PC-3 (cell line): ENCODE data around the gene RHOV. TPM values are rescaled to one million over a fixed set of nuclear protein-coding genes. Genes with fewer than 3 reads are reported as not detected.
A peak's percentile ranks its signal among the peaks of the same experiment; 100 is the strongest.

ENCODE experiments used
- ATAC-seq: fragments of 200-7000 bp; cut with Tn5 transposase; 2 replicates; pipeline ENCODE4 v1.9.1; 2020; ENCODE audit warnings: mild to moderate bottlenecking, moderate library complexity
- BruUV-seq: library from RNA; stranded (reverse); fragments of 400-500 nt; replicated peaks from 2 replicates; lab custom pipeline; 2021; lab: Mats Ljungman, UMichigan
- CTCF ChIA-PET: fragments of 300-600 bp; sonication (Branson Sonifier 250); formaldehyde crosslinking; loops from one replicate; lab custom pipeline; 2022; ENCODE audit warnings: antibody characterized with exemption; lab: Charles Lee
- POLR2A ChIA-PET: fragments of 300-600 bp; sonication (Branson Sonifier 250); formaldehyde crosslinking; loops from one replicate; lab custom pipeline; 2022; ENCODE audit warnings: antibody characterized with exemption; ENCODE audit not compliant: unreplicated experiment; lab: Charles Lee
- DNase-seq: peaks from one replicate; pipeline ENCODE4 v3.0.0-alpha.2; 2015
- H2AFZ ChIP-seq: fragments of 300-600 bp; sonication (generic); 2 replicates; pipeline ENCODE4 v1.6.0; 2016; ENCODE audit warnings: antibody characterized with exemption, low read length
- H3F3A ChIP-seq: fragments of 300-600 bp; sonication (generic); one replicate; pipeline ENCODE4 v1.6.0; 2017; ENCODE audit warnings: antibody characterized with exemption, low read length, control low read depth, mild to moderate bottlenecking; ENCODE audit not compliant: unreplicated experiment
- H3K27ac ChIP-seq: fragments of 300-600 bp; sonication (generic); 2 replicates; pipeline ENCODE4 v1.5.1; 2016; ENCODE audit warnings: mild to moderate bottlenecking, low read length
- H3K27me3 ChIP-seq: fragments of 300-600 bp; sonication (generic); 2 replicates; pipeline ENCODE4 v1.6.1; 2016; ENCODE audit warnings: low read length, mixed read lengths
- H3K36me3 ChIP-seq: fragments of 300-600 bp; sonication (generic); 2 replicates; pipeline ENCODE4 v1.6.1; 2016; ENCODE audit warnings: low read depth, mixed run types, low read length, mixed read lengths
- H3K4me1 ChIP-seq: fragments of 300-600 bp; sonication (generic); 2 replicates; pipeline ENCODE4 v1.5.1; 2016; ENCODE audit warnings: low read length; ENCODE audit not compliant: insufficient read depth
- H3K4me2 ChIP-seq: fragments of 300-600 bp; sonication (generic); 2 replicates; pipeline ENCODE4 v1.6.0; 2016; ENCODE audit warnings: low read length
- H3K4me3 ChIP-seq: fragments of 300-600 bp; sonication (generic); 2 replicates; pipeline ENCODE4 v1.5.1; 2016; ENCODE audit warnings: mild to moderate bottlenecking, low read length, mixed read lengths
- H3K79me2 ChIP-seq: fragments of 300-600 bp; sonication (generic); 2 replicates; pipeline ENCODE4 v1.6.1; 2017; ENCODE audit warnings: low read length, mixed read lengths
- H3K9ac ChIP-seq: fragments of 300-600 bp; sonication (generic); 2 replicates; pipeline ENCODE4 v1.6.0; 2016; ENCODE audit warnings: mild to moderate bottlenecking, low read length
- H3K9me2 ChIP-seq: fragments of 300-600 bp; sonication (generic); replicated peaks from 2 replicates; pipeline ENCODE4 v1.6.1; 2016; ENCODE audit warnings: mixed run types, low read length, mixed read lengths
- H3K9me3 ChIP-seq: fragments of 300-600 bp; sonication (generic); 2 replicates; pipeline ENCODE4 v1.6.1; 2016; ENCODE audit warnings: low read length, mixed read lengths
- H4K20me1 ChIP-seq: fragments of 300-600 bp; sonication (generic); 2 replicates; pipeline ENCODE4 v1.6.1; 2016; ENCODE audit warnings: low read length, mixed read lengths
- EZH2 ChIP-seq: fragments of 300-600 bp; sonication (generic); IDR thresholded peaks from one replicate; pipeline ENCODE4 v1.6.1; 2017; ENCODE audit warnings: antibody characterized with exemption, mild to moderate bottlenecking, low read length; ENCODE audit not compliant: unreplicated experiment
- EZH2phosphoT487 ChIP-seq: fragments of 300-600 bp; sonication (generic); IDR thresholded peaks from 2 replicates; pipeline ENCODE4 v1.6.1; 2018; ENCODE audit warnings: mild to moderate bottlenecking, antibody characterized with exemption, low read length, borderline replicate concordance
- intact Hi-C: fragments of 100-400 bp; cut with micrococcal nuclease; formaldehyde crosslinking; loops from 2 replicates; pipeline ENCODE4 v1.9.0; 2023
- total RNA-seq: library from RNA; depleted of rRNA; stranded (reverse); fragments of >200 nt; gene quantifications from 2 replicates; pipeline ENCODE4 v1.2.3, GENCODE V29; 2014
- TF ChIP-seq, protein P1 (sequence below): fragments of 300-600 bp; sonication (generic); conservative IDR thresholded peaks from 2 replicates; pipeline ENCODE4 v1.5.1; 2017; ENCODE audit warnings: antibody characterized with exemption, low read depth, mild to moderate bottlenecking, low read length

The RHOV gene
- total RNA-seq, 1 experiment from 2014 or later, result 39.5 TPM

- ChIA-PET POLR2A (no interaction called here), CTCF (no interaction called here)
- TF ChIP-seq, protein P1, sequence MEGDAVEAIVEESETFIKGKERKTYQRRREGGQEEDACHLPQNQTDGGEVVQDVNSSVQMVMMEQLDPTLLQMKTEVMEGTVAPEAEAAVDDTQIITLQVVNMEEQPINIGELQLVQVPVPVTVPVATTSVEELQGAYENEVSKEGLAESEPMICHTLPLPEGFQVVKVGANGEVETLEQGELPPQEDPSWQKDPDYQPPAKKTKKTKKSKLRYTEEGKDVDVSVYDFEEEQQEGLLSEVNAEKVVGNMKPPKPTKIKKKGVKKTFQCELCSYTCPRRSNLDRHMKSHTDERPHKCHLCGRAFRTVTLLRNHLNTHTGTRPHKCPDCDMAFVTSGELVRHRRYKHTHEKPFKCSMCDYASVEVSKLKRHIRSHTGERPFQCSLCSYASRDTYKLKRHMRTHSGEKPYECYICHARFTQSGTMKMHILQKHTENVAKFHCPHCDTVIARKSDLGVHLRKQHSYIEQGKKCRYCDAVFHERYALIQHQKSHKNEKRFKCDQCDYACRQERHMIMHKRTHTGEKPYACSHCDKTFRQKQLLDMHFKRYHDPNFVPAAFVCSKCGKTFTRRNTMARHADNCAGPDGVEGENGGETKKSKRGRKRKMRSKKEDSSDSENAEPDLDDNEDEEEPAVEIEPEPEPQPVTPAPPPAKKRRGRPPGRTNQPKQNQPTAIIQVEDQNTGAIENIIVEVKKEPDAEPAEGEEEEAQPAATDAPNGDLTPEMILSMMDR, result no peak
- Histone ChIP-seq H3K9me3 (no peaks in the 10 kb centered on the region), H3K4me1 (peaks cover 27% of the 10 kb centered on the region), H3K79me2 (peaks cover 11% of the 10 kb centered on the region), H3K4me2 (no peak overlapping the region), H3K9ac (no peak overlapping the region), H3K9me2 (no peaks in the 10 kb centered on the region), H3K27ac (no peak overlapping the region), H3K36me3 (0 out of 2 replicates have a peak, but pooled peaks cover 2% of the 10 kb centered on the region), H4K20me1 (peaks cover 3% of the 10 kb centered on the region; the same call in 1 of the 2 replicates), H2AFZ (no peak overlapping the region), H3K4me3 (no peak overlapping the region), H3F3A (no peaks in the 10 kb centered on the region), H3K27me3 (no peaks in the 10 kb centered on the region)
- intact Hi-C loops, result loop anchor here (2.0 kb wide), 1 partner anchor 15 kb away; no protein-coding TSS in a partner anchor
- no peak for DNase-seq
- no peak for ATAC-seq
- BruUV-seq, result no TSS peak
Observed at GRCh38 chr15:40877694-40878093, 3.7 kb upstream of the RHOV start.

GRCh38 chr15:40875991-40876730 is 2.1 kb upstream of the RHOV start:
- Histone ChIP-seq H3K36me3 (0 out of 2 replicates have a peak, but pooled peaks cover 3% of the 10 kb centered on the region), H3K9ac (no peak overlapping the region), H3K4me2 (no peak overlapping the region), H4K20me1 (peaks cover 6% of the 10 kb centered on the region; the same call in 1 of the 2 replicates), H3K4me1 (peaks cover 42% of the 10 kb centered on the region), H3K4me3 (no peak overlapping the region), H3K27ac (peak overlapping the region; percentile 32; the same call in 1 of the 2 replicates), H3K27me3 (no peaks in the 10 kb centered on the region), H3K9me2 (no peaks in the 10 kb centered on the region), H3K79me2 (peaks cover 26% of the 10 kb centered on the region), H3F3A (no peaks in the 10 kb centered on the region), H2AFZ (no peak overlapping the region), H3K9me3 (no peaks in the 10 kb centered on the region)
- TF ChIP-seq EZH2phosphoT487 (no peak), EZH2 (no peak)
- TF ChIP-seq, protein P1, result no peak
- ChIA-PET POLR2A (interaction anchor here (0.5 kb wide), 1 partner anchor 153 kb away, joined by 5 read pairs; no protein-coding TSS in a partner anchor), CTCF (no interaction called here)
- ATAC-seq (no peak), DNase-seq (no peak)
- BruUV-seq, result no TSS peak
- intact Hi-C loops, result no loop called here
